ENCODE measurements around the gene ARMC3. TPM values are rescaled to one million over a fixed set of nuclear protein-coding genes. Genes with fewer than 3 reads are reported as not detected.

The ARMC3 gene
- total and polyA plus RNA-seq, 9 of the 15 experiments (the other 6 are each of a cell fraction or from before 2014, with no cell fraction given) = 0.33 to 1.1 (median 0.62) TPM

- TF ChIP-seq EHMT2 (IDR thresholded peaks at IDR 0.05) (no peak), NCOR1 (IDR thresholded peaks at IDR 0.05) (peak; percentile 67), SMARCE1 (IDR thresholded peaks at IDR 0.05) (no peak), TSC22D4 (tag; IDR thresholded peaks at IDR 0.05) (no peak), RUNX1 (IDR thresholded peaks at IDR 0.05; ENCODE audit: low read depth) (no peak), VEZF1 (CRISPR knock-in tag; IDR thresholded peaks at IDR 0.05) (no peak), RHOXF2B (CRISPR knock-in tag; conservative IDR thresholded peaks at IDR 0.05) (no peak), TBL1XR1 (IDR thresholded peaks at IDR 0.05; ENCODE audit: low read length in 2 of 2) (peak in 1 of 2 experiments; percentile 32; a peak in 1 of 4 replicates), MTA2 (IDR thresholded peaks at IDR 0.05; ENCODE audit: low read depth) (no peak), ZSCAN29 (IDR thresholded peaks at IDR 0.05) (no peak), NCOA6 (IDR thresholded peaks at IDR 0.05) (0 out of 2 replicates have a peak, but pooled peaks have one; percentile 23), ZNF583 (CRISPR knock-in tag; IDR thresholded peaks at IDR 0.05) (no peak), SIN3B (IDR thresholded peaks at IDR 0.05; ENCODE audit: low read depth) (no peak), TSHZ1 (CRISPR knock-in tag; IDR thresholded peaks at IDR 0.05) (no peak), ZSCAN32 (CRISPR knock-in tag; IDR thresholded peaks at IDR 0.05) (peak; percentile 68; the same call in 1 of the 2 replicates), HDGF (IDR thresholded peaks at IDR 0.05) (no peak), NR3C1 (CRISPR knock-in tag; IDR thresholded peaks at IDR 0.05) (no peak)
- TF ChIP-seq, protein P1, sequence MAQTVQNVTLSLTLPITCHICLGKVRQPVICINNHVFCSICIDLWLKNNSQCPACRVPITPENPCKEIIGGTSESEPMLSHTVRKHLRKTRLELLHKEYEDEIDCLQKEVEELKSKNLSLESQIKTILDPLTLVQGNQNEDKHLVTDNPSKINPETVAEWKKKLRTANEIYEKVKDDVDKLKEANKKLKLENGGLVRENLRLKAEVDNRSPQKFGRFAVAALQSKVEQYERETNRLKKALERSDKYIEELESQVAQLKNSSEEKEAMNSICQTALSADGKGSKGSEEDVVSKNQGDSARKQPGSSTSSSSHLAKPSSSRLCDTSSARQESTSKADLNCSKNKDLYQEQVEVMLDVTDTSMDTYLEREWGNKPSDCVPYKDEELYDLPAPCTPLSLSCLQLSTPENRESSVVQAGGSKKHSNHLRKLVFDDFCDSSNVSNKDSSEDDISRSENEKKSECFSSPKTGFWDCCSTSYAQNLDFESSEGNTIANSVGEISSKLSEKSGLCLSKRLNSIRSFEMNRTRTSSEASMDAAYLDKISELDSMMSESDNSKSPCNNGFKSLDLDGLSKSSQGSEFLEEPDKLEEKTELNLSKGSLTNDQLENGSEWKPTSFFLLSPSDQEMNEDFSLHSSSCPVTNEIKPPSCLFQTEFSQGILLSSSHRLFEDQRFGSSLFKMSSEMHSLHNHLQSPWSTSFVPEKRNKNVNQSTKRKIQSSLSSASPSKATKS (CRISPR knock-in tag; IDR thresholded peaks at IDR 0.05) = no peak
- TF ChIP-seq, protein P2, sequence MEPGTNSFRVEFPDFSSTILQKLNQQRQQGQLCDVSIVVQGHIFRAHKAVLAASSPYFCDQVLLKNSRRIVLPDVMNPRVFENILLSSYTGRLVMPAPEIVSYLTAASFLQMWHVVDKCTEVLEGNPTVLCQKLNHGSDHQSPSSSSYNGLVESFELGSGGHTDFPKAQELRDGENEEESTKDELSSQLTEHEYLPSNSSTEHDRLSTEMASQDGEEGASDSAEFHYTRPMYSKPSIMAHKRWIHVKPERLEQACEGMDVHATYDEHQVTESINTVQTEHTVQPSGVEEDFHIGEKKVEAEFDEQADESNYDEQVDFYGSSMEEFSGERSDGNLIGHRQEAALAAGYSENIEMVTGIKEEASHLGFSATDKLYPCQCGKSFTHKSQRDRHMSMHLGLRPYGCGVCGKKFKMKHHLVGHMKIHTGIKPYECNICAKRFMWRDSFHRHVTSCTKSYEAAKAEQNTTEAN (CRISPR knock-in tag; IDR thresholded peaks at IDR 0.05) = no peak
- TF ChIP-seq, protein P3, sequence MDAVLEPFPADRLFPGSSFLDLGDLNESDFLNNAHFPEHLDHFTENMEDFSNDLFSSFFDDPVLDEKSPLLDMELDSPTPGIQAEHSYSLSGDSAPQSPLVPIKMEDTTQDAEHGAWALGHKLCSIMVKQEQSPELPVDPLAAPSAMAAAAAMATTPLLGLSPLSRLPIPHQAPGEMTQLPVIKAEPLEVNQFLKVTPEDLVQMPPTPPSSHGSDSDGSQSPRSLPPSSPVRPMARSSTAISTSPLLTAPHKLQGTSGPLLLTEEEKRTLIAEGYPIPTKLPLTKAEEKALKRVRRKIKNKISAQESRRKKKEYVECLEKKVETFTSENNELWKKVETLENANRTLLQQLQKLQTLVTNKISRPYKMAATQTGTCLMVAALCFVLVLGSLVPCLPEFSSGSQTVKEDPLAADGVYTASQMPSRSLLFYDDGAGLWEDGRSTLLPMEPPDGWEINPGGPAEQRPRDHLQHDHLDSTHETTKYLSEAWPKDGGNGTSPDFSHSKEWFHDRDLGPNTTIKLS (IDR thresholded peaks at IDR 0.05; ENCODE audit: borderline replicate concordance, low read depth) = no peak
Measured at GRCh38 chr10:23055424-23056185, 127.8 kb downstream of the ARMC3 start (continued).

Data from K562 (cell line).